Measurements from ENCODE around the gene DYSF.

DNA sequence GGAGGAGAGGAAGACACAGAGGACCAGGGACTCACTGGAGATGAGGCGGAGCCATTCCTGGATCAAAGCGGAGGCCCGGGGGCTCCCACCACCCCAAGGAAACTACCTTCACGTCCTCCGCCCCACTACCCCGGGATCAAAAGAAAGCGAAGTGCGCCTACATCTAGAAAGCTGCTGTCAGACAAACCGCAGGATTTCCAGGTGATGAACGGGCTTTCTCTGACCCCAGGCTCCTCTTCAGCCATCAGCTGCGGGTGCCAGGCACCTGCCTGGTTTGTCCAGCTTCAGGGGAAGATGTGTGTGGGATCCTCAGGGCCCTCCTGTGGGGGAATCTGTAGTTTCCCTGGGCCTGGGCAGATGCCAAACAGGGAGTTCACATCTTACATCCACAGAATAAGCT, 60.4 kb downstream of the DYSF start:
- no peak for TF ChIP-seq EZH2 (IDR thresholded peaks at IDR 0.05)
- TF ChIP-seq POLR2AphosphoS5 (IDR thresholded peaks at IDR 0.05; ENCODE audit: borderline replicate concordance, low read depth, low read length), result no peak
- TF ChIP-seq FOXP2 (optimal IDR thresholded peaks at IDR 0.05; ENCODE audit: control extremely low read depth, extremely low read length, insufficient read depth), result no peak

All from SK-N-MC (cell line).